HEK293 (cell line): ENCODE results near the gene ARMC2.
A peak's percentile ranks its signal among the peaks of the same experiment; 100 is the strongest.

Experiments used
- CTCF ChIA-PET: fragments of 350-600 bp; formaldehyde crosslinking; extraction: SDS; loops from one replicate; lab custom pipeline; 2021; ENCODE audit warnings: antibody characterized with exemption; lab: Yijun Ruan, JAX
- POLR2A ChIA-PET: fragments of 300-600 bp; formaldehyde crosslinking; extraction: SDS; loops from one replicate; lab custom pipeline; 2020; ENCODE audit warnings: antibody characterized with exemption, inconsistent platforms; lab: Yijun Ruan, JAX
- H3K27ac ChIP-seq: fragments of 200-500 bp; sonication (Bioruptor generic); 2 replicates; pipeline ENCODE4 v1.5.1; 2014; ENCODE audit warnings: low read depth, low read length, control low read depth, inconsistent platforms; ENCODE audit errors: extremely low read depth
- H3K36me3 ChIP-seq, 2 experiments: fragments of 200-500 bp in 1 of 2; sonication (Bioruptor generic) in 1 of 2; 1 replicate in 1 of 2; 2 replicates in 1 of 2; pipeline ENCODE4 v1.5.1; 2014 to 2017; ENCODE audit warnings: inconsistent platforms in 2 of 2, low read length in 2 of 2; ENCODE audit not compliant: control insufficient read depth in 2 of 2, insufficient read depth in 1 of 2
- H3K4me1 ChIP-seq: fragments of 200-500 bp; sonication (Bioruptor generic); 2 replicates; pipeline ENCODE4 v1.5.1; 2014; ENCODE audit warnings: mild to moderate bottlenecking, low read length, inconsistent platforms; ENCODE audit not compliant: control insufficient read depth, insufficient read depth
- H3K4me3 ChIP-seq: 2 replicates; pipeline ENCODE4 v1.5.1; 2011; ENCODE audit warnings: low read depth, mild to moderate bottlenecking, control low read depth, low read length, moderate library complexity
- H3K9me3 ChIP-seq: fragments of 200-500 bp; sonication (Bioruptor generic); 2 replicates; pipeline ENCODE4 v1.5.1; 2014; ENCODE audit warnings: low read depth, low read length, inconsistent platforms; ENCODE audit not compliant: control insufficient read depth, insufficient read depth
- PRDM1 ChIP-seq: fragments of 450-650 bp; formaldehyde crosslinking; IDR thresholded peaks from 2 replicates; pipeline ENCODE4; 2016; ENCODE audit warnings: missing biosample characterization, missing genetic modification characterization
- SCRT2 ChIP-seq: fragments of 450-650 bp; formaldehyde crosslinking; IDR thresholded peaks from 2 replicates; pipeline ENCODE4 v1.5.1; 2016; ENCODE audit warnings: missing biosample characterization, missing genetic modification characterization
- WT1 ChIP-seq: fragments of 450-650 bp; formaldehyde crosslinking; IDR thresholded peaks from 2 replicates; pipeline ENCODE4 v1.5.1; 2016; ENCODE audit warnings: missing biosample characterization, missing genetic modification characterization
- YY2 ChIP-seq: fragments of 450-650 bp; formaldehyde crosslinking; IDR thresholded peaks from 2 replicates; pipeline ENCODE4 v1.5.1; 2016; ENCODE audit warnings: missing biosample characterization, missing genetic modification characterization
- ZFP69B ChIP-seq: fragments of 450-650 bp; formaldehyde crosslinking; IDR thresholded peaks from 2 replicates; pipeline ENCODE4 v1.5.1; 2016; ENCODE audit warnings: missing biosample characterization, missing genetic modification characterization
- ZNF76 ChIP-seq: fragments of 450-650 bp; formaldehyde crosslinking; IDR thresholded peaks from 2 replicates; pipeline ENCODE4; 2016; ENCODE audit warnings: low read depth, missing biosample characterization, missing genetic modification characterization, borderline replicate concordance
- ZNF843 ChIP-seq: fragments of 450-650 bp; formaldehyde crosslinking; IDR thresholded peaks from 2 replicates; pipeline ENCODE4 v1.5.1; 2016; ENCODE audit warnings: missing biosample characterization, missing genetic modification characterization
- ZSCAN23 ChIP-seq: fragments of 450-650 bp; formaldehyde crosslinking; IDR thresholded peaks from 2 replicates; pipeline ENCODE4 v1.5.1; 2016; ENCODE audit warnings: missing biosample characterization, missing genetic modification characterization
- ZSCAN30 ChIP-seq: fragments of 450-650 bp; IDR thresholded peaks from 2 replicates; pipeline ENCODE4 v1.5.1; 2018; ENCODE audit warnings: missing biosample characterization, mild to moderate bottlenecking, missing genetic modification characterization, moderate library complexity
- TF ChIP-seq, protein P1 (sequence below): fragments of 450-650 bp; formaldehyde crosslinking; IDR thresholded peaks from 2 replicates; pipeline ENCODE4 v1.5.1; 2016; ENCODE audit warnings: missing biosample characterization, missing genetic modification characterization
- TF ChIP-seq, protein P2 (sequence below): fragments of 450-650 bp; formaldehyde crosslinking; IDR thresholded peaks from 2 replicates; pipeline ENCODE4 v1.5.1; 2016; ENCODE audit warnings: missing biosample characterization, missing genetic modification characterization
- TF ChIP-seq, protein P3 (sequence below): fragments of 450-650 bp; formaldehyde crosslinking; IDR thresholded peaks from 2 replicates; pipeline ENCODE4 v1.5.1; 2017; ENCODE audit warnings: missing biosample characterization, missing genetic modification characterization
- TF ChIP-seq, protein P4 (sequence below): fragments of 450-650 bp; formaldehyde crosslinking; IDR thresholded peaks from 2 replicates; pipeline ENCODE4 v1.5.1; 2016; ENCODE audit warnings: missing biosample characterization, missing genetic modification characterization
- TF ChIP-seq, protein P5 (sequence below): fragments of 450-650 bp; formaldehyde crosslinking; IDR thresholded peaks from 2 replicates; pipeline ENCODE4 v1.5.1; 2016; ENCODE audit warnings: missing biosample characterization, missing genetic modification characterization, low read depth
- TF ChIP-seq, protein P6 (sequence below): fragments of 450-650 bp; IDR thresholded peaks from 2 replicates; pipeline ENCODE4 v1.5.1; 2018; ENCODE audit warnings: missing biosample characterization, mild to moderate bottlenecking, missing genetic modification characterization
- TF ChIP-seq, protein P7 (sequence below): fragments of 450-650 bp; formaldehyde crosslinking; conservative IDR thresholded peaks from 2 replicates; pipeline ENCODE4 v1.5.1; 2016; ENCODE audit warnings: low read depth, missing biosample characterization, missing genetic modification characterization

ARMC2 gene

DNA sequence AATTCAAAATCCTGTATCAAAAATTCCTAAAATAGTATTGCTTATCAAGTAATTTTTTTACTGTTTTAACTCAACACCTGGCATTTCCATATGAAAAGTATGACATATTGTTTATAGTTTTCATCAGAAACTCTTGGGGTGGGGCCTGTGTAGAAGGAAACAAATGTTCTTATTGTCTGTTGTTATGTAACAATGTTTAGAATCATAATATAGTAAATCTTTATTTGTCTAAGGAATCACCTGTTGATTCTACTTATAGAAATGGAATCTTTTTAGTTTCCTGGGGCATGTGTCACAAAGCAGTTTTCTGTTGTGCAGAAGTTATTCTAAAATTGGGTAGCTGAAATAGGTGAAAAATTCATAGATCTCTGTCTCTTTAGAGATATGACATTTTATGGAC, 4.9 kb downstream of the ARMC2 start:
- ChIA-PET CTCF (no interaction called here), POLR2A (no interaction called here)
- no peak overlapping the region for H3K4me3 ChIP-seq

DNA sequence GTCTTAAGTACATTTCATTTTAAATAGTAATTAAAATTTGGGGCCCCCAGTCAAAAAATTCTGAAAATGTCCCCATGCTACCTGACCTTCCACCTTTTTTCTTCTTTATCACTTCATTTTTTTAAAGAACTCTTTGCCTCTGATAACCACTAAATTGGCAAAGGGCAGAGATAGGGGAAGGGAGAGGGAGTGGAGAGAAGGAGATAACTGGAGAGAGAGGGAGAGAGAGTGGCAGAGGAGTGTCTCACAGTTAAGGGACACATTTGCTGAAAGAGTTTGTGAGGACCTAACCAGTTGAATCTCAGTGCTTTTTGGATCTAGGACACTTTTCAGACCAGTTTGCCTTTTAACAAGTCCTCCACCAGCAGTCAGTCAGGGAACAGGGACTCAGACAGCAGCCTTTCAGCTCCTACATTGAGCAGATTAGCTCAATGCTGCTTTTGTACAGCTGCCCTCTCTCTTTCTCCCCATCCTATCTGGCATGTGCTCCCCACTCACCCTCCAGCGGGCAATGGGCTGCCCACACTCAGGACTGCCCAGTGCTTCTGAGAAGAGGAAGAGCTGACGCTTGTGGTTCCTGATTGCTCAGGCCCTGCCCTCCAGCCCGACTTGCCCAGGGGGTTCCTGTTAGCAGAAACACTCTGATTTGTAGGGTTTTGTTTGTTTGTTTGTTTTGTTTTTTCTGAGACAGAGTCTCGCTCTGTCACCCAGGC, 14.4 kb downstream of the ARMC2 start:
- H3K36me3 ChIP-seq = peaks cover 24 to 41% of the 10 kb centered on the region in 2 experiments
- POLR2A ChIA-PET = no interaction called here
- no peak overlapping the region for H3K4me3 ChIP-seq
- TF ChIP-seq, protein P1, sequence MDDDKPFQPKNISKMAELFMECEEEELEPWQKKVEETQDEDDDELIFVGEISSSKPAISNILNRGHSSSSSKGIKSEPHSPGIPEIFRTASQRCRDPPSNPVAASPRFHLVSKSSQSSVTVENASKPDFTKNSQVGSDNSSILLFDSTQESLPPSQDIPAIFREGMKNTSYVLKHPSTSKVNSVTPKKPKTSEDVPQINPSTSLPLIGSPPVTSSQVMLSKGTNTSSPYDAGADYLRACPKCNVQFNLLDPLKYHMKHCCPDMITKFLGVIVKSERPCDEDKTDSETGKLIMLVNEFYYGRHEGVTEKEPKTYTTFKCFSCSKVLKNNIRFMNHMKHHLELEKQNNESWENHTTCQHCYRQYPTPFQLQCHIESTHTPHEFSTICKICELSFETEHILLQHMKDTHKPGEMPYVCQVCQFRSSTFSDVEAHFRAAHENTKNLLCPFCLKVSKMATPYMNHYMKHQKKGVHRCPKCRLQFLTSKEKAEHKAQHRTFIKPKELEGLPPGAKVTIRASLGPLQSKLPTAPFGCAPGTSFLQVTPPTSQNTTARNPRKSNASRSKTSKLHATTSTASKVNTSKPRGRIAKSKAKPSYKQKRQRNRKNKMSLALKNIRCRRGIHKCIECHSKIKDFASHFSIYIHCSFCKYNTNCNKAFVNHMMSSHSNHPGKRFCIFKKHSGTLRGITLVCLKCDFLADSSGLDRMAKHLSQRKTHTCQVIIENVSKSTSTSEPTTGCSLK = no peak
- TF ChIP-seq, protein P2, sequence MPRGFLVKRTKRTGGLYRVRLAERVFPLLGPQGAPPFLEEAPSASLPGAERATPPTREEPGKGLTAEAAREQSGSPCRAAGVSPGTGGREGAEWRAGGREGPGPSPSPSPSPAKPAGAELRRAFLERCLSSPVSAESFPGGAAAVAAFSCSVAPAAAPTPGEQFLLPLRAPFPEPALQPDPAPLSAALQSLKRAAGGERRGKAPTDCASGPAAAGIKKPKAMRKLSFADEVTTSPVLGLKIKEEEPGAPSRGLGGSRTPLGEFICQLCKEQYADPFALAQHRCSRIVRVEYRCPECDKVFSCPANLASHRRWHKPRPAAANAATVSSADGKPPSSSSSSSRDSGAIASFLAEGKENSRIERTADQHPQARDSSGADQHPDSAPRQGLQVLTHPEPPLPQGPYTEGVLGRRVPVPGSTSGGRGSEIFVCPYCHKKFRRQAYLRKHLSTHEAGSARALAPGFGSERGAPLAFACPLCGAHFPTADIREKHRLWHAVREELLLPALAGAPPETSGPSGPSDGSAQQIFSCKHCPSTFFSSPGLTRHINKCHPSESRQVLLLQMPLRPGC (tag by site-specific recombination) = no peak
- TF ChIP-seq, protein P3, sequence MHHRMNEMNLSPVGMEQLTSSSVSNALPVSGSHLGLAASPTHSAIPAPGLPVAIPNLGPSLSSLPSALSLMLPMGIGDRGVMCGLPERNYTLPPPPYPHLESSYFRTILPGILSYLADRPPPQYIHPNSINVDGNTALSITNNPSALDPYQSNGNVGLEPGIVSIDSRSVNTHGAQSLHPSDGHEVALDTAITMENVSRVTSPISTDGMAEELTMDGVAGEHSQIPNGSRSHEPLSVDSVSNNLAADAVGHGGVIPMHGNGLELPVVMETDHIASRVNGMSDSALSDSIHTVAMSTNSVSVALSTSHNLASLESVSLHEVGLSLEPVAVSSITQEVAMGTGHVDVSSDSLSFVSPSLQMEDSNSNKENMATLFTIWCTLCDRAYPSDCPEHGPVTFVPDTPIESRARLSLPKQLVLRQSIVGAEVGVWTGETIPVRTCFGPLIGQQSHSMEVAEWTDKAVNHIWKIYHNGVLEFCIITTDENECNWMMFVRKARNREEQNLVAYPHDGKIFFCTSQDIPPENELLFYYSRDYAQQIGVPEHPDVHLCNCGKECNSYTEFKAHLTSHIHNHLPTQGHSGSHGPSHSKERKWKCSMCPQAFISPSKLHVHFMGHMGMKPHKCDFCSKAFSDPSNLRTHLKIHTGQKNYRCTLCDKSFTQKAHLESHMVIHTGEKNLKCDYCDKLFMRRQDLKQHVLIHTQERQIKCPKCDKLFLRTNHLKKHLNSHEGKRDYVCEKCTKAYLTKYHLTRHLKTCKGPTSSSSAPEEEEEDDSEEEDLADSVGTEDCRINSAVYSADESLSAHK (tag by site-specific recombination) = no peak
- TF ChIP-seq, protein P4, sequence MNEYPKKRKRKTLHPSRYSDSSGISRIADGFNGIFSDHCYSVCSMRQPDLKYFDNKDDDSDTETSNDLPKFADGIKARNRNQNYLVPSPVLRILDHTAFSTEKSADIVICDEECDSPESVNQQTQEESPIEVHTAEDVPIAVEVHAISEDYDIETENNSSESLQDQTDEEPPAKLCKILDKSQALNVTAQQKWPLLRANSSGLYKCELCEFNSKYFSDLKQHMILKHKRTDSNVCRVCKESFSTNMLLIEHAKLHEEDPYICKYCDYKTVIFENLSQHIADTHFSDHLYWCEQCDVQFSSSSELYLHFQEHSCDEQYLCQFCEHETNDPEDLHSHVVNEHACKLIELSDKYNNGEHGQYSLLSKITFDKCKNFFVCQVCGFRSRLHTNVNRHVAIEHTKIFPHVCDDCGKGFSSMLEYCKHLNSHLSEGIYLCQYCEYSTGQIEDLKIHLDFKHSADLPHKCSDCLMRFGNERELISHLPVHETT (tag by site-specific recombination) = no peak
- no peak for TF ChIP-seq PRDM1 (tag by site-specific recombination)
- TF ChIP-seq, protein P5, sequence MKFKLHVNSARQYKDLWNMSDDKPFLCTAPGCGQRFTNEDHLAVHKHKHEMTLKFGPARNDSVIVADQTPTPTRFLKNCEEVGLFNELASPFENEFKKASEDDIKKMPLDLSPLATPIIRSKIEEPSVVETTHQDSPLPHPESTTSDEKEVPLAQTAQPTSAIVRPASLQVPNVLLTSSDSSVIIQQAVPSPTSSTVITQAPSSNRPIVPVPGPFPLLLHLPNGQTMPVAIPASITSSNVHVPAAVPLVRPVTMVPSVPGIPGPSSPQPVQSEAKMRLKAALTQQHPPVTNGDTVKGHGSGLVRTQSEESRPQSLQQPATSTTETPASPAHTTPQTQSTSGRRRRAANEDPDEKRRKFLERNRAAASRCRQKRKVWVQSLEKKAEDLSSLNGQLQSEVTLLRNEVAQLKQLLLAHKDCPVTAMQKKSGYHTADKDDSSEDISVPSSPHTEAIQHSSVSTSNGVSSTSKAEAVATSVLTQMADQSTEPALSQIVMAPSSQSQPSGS (tag by site-specific recombination) = no peak
- TF ChIP-seq ZSCAN30 = no peak
- no peak for TF ChIP-seq ZSCAN23 (tag by site-specific recombination)
- TF ChIP-seq, protein P6, sequence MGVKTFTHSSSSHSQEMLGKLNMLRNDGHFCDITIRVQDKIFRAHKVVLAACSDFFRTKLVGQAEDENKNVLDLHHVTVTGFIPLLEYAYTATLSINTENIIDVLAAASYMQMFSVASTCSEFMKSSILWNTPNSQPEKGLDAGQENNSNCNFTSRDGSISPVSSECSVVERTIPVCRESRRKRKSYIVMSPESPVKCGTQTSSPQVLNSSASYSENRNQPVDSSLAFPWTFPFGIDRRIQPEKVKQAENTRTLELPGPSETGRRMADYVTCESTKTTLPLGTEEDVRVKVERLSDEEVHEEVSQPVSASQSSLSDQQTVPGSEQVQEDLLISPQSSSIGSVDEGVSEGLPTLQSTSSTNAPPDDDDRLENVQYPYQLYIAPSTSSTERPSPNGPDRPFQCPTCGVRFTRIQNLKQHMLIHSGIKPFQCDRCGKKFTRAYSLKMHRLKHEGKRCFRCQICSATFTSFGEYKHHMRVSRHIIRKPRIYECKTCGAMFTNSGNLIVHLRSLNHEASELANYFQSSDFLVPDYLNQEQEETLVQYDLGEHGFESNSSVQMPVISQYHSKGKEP = no peak
- TF ChIP-seq, protein P7, sequence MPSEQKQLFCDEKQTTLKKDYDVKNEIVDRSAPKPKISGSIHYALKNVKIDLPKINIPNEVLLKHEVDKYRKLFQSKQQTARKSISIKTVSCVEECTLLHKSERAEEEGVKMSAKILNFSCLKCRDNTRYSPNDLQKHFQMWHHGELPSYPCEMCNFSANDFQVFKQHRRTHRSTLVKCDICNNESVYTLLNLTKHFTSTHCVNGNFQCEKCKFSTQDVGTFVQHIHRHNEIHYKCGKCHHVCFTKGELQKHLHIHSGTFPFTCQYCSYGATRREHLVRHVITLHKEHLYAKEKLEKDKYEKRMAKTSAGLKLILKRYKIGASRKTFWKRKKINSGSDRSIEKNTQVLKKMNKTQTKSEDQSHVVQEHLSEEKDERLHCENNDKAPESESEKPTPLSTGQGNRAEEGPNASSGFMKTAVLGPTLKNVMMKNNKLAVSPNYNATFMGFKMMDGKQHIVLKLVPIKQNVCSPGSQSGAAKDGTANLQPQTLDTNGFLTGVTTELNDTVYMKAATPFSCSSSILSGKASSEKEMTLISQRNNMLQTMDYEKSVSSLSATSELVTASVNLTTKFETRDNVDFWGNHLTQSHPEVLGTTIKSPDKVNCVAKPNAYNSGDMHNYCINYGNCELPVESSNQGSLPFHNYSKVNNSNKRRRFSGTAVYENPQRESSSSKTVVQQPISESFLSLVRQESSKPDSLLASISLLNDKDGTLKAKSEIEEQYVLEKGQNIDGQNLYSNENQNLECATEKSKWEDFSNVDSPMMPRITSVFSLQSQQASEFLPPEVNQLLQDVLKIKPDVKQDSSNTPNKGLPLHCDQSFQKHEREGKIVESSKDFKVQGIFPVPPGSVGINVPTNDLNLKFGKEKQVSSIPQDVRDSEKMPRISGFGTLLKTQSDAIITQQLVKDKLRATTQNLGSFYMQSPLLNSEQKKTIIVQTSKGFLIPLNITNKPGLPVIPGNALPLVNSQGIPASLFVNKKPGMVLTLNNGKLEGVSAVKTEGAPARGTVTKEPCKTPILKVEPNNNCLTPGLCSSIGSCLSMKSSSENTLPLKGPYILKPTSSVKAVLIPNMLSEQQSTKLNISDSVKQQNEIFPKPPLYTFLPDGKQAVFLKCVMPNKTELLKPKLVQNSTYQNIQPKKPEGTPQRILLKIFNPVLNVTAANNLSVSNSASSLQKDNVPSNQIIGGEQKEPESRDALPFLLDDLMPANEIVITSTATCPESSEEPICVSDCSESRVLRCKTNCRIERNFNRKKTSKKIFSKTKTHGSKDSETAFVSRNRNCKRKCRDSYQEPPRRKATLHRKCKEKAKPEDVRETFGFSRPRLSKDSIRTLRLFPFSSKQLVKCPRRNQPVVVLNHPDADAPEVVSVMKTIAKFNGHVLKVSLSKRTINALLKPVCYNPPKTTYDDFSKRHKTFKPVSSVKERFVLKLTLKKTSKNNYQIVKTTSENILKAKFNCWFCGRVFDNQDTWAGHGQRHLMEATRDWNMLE = no peak
- no peak for TF ChIP-seq YY2 (tag by site-specific recombination)
- TF ChIP-seq ZNF76 (tag by site-specific recombination) = no peak
- no peak for TF ChIP-seq WT1 (tag by site-specific recombination)
- H3K27ac ChIP-seq = no peak overlapping the region
- H3K4me1 ChIP-seq = no peaks in the 10 kb centered on the region
- CTCF ChIA-PET = interaction anchor here (0.7 kb wide), 1 partner anchor 18 kb away, joined by 3 read pairs; no protein-coding TSS in a partner anchor
- no peaks in the 10 kb centered on the region for H3K9me3 ChIP-seq

More for the DNA sequence above, 4.9 kb downstream of the ARMC2 start:
- no peaks in the 10 kb centered on the region for H3K9me3 ChIP-seq
- peaks cover 12 to 34% of the 10 kb centered on the region in 2 experiments for H3K36me3 ChIP-seq
- H3K4me1 ChIP-seq = peaks cover 4% of the 10 kb centered on the region; the same call in 1 of the 2 replicates
- no peak for TF ChIP-seq ZFP69B (tag by site-specific recombination)
- no peak for TF ChIP-seq ZNF843 (tag by site-specific recombination)
- TF ChIP-seq SCRT2 = peak; percentile 93
- TF ChIP-seq, all 188 proteins: peak for 1
- no peak overlapping the region for H3K27ac ChIP-seq
